IPS-11a (cell line): ENCODE results near the gene MANEAL.
"Not testable (repeated sequence)": the region's sequence is repeated elsewhere in the genome, so short reads cannot be mapped to it uniquely, and the experiment has no call there.

ENCODE experiments used
- H3K4me3 ChIP-seq: one replicate; pipeline ENCODE4 v1.5.1; 2013; ENCODE audit warnings: low read depth, low read length, control low read depth

Gene MANEAL, protein sequence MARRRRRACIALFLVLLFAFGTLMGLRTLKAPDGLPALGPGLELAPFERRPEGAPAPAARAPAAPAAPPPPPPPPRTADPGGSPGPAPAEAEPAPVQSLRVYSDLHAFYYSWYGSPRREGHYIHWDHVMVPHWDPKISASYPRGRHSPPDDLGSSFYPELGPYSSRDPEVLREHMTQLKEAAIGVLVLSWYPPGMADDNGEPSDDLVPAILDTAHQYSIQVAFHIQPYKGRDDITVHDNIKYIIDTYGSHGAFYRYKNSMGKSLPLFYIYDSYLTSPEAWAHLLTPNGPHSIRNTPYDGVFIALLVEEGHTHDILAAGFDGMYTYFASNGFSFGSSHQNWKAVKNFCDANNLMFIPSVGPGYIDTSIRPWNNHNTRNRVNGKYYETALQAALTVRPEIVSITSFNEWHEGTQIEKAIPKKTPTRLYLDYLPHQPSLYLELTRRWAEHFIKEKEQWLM

GRCh38 chr1:37793773-37794371 lies at the start of gene MANEAL:
Gene MANEAL, plus strand, starts transcription at chr1:37793847. Its CDS starts 336 bp downstream, at chr1:37794183.
- H3K4me3 ChIP-seq: peak within 1 kb of the TSS; percentile 55

DNA sequence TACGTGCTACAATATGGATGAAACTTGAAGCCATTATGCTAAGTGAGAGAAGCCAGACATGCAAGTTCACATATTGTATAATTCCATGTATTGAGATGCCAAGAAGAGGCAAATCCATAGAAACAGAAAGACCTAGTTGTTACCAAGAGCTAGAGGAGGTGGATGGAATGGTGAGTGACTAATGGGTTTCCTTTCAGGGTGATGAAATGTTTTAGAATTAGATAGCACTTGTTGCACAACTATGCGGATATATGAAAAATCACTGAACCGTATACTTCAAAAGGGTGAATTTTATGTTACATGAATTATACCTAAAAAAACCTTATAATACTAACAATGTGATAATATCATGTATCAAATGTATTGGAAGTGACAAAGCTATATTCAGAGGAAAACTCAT lies 46.8 kb upstream of the MANEAL start:
- no peak overlapping the region for H3K4me3 ChIP-seq

- H3K4me3 ChIP-seq: no peak overlapping the region
These were observed 45.1 kb upstream of the MANEAL start for GRCh38 chr1:37748565-37748964.

DNA sequence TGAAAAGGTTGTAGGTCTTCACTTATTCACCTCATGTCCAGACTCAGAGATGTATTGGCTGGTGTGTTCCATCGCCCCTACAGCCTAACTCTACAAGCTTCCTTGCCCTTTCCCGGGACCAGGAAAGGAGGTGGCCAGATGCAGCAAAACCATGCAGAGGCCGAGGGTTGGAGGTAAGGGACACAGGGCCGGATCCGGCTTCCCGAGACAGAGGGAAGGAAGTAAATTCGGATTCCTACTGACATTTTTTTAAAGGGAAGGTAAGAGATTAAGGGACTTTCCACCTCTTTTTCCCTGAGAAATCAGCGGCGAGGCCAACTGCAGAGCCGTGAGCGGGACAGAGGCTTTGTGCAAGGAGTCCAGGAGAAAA lies 41.4 kb upstream of the MANEAL start:
- no peak overlapping the region for H3K4me3 ChIP-seq

GRCh38 chr1:37752583-37753471 lies 40.8 kb upstream of the MANEAL start:
- peak overlapping the region; percentile 43 for H3K4me3 ChIP-seq

- peak overlapping the region; percentile 6 for H3K4me3 ChIP-seq
These were observed 40.0 kb upstream of the MANEAL start for GRCh38 chr1:37753473-37754321.

DNA sequence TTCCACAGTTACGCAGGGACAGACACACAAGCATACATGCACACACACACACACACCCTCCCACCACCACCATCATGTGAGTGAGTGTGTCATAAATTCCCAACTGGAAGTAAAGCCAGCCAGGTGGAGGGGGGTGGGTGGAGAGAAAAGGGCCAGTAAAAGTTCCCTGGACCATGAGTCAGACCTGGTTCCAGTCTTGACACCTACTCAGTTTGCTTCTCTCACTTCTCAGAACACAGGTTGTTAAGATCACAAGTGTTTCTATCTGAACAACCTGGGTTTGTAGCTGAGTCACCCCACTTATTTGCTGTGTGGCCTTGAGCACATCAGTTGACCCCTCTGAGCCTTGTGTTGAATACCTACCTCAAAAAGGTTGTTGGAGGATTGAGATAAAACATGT lies 38.4 kb upstream of the MANEAL start:
- no peak overlapping the region for H3K4me3 ChIP-seq

DNA sequence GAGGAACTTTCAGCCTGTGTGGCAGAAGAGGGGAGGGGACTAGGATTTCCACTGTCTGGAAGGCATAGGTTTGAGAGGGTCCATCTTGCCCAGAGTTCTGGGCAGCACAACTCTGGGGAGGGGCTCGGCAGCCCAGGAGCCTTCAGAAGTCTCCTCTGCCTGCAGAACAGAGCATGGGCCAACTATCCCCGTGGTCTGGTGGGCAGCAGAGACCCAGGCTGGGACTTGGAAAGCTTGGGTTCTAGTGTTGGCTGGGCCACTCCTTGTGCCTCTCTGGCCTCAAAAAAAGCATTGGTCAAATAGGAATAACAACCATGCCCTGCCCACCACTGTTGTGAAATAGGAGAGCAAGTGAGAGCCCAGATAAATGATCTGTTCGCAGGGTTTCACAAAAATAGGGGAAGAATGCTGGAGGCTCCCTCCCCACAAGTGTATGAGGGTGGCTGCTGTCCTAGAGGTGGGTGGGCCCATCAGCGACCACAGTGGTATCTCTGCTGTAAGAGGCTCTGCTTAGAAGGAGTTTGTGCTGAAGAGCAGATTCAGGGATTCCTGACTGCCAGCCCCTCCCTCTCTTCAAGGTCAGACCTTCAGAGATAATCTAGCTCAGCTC lies 37.6 kb upstream of the MANEAL start:
- no peak overlapping the region for H3K4me3 ChIP-seq

DNA sequence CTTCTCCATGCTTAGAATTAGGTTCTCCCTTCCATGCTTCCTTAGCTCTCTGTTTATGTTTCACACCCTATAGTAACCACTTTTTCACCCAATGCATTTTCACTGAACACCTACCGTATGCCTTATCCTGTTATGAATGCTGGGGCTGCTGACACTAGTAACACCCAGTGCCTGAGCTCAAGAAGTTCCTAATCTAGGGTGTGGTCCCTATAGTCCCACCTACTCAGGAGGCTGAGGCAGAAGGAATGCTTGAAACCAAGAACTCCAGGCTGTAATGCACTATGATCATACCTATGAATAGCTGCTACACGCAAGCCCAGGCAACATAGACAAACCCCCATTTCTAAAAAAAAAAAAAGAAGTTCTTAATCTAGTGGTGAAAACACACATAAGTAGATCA lies 34.2 kb upstream of the MANEAL start:
- H3K4me3 ChIP-seq: no peak overlapping the region

GRCh38 chr1:37761416-37762095 lies 32.1 kb upstream of the MANEAL start:
- H3K4me3 ChIP-seq: no peak overlapping the region

DNA sequence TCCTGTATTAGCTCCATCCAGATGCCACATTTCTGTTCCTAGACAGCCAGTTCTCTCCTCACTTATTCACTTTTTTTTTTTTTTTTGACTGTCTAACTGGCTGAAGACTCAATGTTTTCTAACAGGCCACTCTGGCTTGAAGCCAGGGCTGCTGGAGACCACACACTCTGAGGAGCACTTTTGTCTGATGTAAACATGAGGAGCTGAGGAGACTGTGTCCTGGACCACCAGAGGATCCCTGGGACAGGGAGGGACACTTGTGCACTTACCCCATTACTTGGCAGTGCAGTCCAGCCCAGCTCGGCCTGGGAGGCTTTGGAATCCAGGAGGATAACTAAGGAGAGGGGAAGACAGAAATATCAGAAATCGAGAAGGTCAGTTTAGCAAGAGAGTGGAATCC lies 31.1 kb upstream of the MANEAL start:
- no peak overlapping the region for H3K4me3 ChIP-seq

DNA sequence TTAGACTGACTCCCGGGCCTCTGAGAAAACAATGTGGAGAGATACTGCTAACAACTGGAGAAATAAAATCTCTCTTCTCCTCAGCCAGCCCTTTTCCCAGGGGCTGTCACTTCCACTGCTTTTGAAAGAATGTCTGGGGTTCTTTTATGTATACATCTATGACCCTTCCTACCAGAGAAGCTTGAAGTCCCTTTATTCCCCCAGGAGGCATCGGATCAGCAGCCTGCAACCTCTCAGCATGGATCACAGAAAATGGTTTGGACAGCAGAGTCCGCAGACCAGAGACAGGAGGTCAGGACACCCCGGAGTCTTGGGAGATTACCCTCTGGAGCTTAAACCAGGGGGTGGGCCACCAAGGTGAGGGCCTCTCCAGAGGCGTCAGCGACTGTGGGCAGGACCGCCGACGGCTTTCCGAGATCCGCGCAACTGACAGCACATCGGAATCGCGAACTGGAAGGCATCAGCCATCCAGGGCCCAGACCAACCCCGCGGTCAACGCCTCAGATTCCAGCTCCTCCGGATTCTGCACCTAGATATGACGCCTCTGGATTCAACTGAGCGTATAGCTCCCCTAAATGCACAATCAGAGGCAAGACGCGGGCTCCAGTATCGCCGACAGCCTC lies 29.7 kb upstream of the MANEAL start:
- no peak overlapping the region for H3K4me3 ChIP-seq

DNA sequence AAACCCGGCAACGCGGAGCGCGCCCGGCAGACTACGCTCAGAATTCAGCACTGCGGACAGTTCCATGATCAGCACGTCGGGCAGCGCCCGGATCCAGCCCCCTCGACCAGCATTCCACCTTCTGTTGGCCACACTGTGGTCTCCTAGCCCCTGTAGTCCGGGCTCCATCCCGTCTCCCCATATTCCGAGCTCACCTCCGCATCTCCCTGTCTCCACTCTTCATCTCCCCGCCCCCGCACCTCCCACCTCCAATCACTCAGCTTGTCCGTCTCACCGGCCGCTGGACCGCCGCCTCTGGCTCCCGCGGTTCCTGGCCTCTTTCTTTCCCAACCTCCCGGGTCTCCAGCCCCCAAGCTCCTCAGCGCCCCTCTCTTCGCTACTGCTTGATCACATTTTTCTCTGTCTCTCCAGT lies 29.2 kb upstream of the MANEAL start:
- H3K4me3 ChIP-seq: no peak overlapping the region

- no peak within 1 kb of the TSS for H3K4me3 ChIP-seq
These were observed 28.7 kb upstream of the MANEAL start, which contains the start of gene EPHA10 for GRCh38 chr1:37764888-37765441. Gene EPHA10, minus strand, starts transcription at chr1:37765120. Its CDS starts 54 bp downstream, at chr1:37765066.

GRCh38 chr1:37765916-37766664 lies 27.6 kb upstream of the MANEAL start:
- H3K4me3 ChIP-seq: no peak overlapping the region

GRCh38 chr1:37767488-37767887 lies 26.2 kb upstream of the MANEAL start:
- no peak overlapping the region for H3K4me3 ChIP-seq

GRCh38 chr1:37771440-37771839 lies 22.2 kb upstream of the MANEAL start:
- not testable (repeated sequence) for H3K4me3 ChIP-seq

DNA sequence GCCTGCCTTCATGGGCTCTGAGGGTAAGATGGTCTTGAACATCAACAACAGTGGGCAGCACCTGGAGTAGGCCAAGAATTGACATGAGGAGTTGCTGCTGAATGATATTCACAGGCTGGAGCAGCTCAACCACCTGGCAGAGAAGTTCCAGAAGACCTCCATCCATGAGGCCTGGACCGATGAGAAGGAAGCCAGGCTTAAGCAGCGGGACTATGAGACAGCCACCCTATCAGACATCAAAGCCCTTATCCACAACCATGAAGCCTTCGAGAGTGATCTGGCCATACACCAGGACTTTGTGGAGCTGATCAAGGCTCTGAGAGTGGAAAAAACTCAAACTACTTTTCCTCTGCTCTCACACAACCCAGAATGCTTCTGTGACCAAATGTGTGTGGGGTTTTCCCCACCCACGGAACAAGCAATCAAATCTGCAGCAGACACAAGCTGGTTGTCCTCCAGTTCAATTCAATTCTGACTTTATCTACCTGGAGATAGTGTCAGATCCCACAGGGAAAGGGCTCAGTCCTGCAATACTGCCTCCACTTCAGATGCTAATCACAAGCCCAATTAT lies 16.6 kb upstream of the MANEAL start:
- no peak overlapping the region for H3K4me3 ChIP-seq
